ENCODE data around the gene BOD1. TPM values are rescaled to one million over a fixed set of nuclear protein-coding genes. Genes with fewer than 3 reads are reported as not detected.
A peak's percentile ranks its signal among the peaks of the same experiment; 100 is the strongest.

BOD1 gene
- 10 to 100 TPM; 50.8 to 64.4 (median 54.7) TPM for total RNA-seq

DNA sequence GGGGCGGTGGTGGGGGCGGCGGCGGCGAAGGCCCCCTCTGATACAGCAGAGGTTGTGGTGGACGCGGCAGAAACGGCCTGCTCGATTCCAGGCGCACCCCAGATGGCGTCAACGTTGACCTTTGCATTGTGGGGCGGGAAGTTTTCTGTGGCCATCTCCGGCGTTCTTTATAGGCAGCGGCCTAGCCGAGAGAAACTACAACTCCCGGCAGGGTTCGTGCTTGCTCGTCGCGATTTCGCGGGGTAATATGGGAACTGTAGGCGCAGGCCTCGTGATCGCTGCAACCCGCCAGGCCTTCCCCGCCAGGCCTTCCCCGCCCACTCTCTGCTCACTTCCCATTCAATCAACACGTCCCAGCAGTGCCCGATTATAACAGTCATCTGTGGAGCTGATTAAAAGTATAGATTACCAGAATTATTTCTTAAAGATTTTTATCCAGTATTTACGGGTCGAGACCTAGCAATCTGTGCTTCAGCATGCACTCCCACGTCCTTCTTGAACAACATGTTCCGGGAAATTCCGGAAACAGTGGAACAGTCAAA is at the start of gene BOD1:
Gene BOD1, minus strand, starts transcription at position 74 of the 542 bp plus-strand sequence. CDS start 214 bp downstream, outside the sequence.
- ATAC-seq: peak; percentile 98
- Histone ChIP-seq H3K4me1 (peaks cover 12 to 52% (median 17%) of the 10 kb centered on the region in 3 donors), H3K4me3 (peak within 1 kb of the TSS; percentile 94), H3K27ac (peak within 1 kb of the TSS; percentile 95 to 99 (median 96)), H3K9me3 (no peaks in the 10 kb centered on the region), H3K36me3 (peaks cover 0 to 22% of the 10 kb centered on the region in 2 donors), H3K27me3 (no peaks in the 10 kb centered on the region)
- 6% methylated on average over 12 to 23 of the region's 37 CpGs for WGBS, 2 donors (ENCODE audit: low coverage in 1 of 2)
- TF ChIP-seq POLR2AphosphoS5 (IDR thresholded peaks at IDR 0.05): peak; percentile 83
- TF ChIP-seq, protein P1, sequence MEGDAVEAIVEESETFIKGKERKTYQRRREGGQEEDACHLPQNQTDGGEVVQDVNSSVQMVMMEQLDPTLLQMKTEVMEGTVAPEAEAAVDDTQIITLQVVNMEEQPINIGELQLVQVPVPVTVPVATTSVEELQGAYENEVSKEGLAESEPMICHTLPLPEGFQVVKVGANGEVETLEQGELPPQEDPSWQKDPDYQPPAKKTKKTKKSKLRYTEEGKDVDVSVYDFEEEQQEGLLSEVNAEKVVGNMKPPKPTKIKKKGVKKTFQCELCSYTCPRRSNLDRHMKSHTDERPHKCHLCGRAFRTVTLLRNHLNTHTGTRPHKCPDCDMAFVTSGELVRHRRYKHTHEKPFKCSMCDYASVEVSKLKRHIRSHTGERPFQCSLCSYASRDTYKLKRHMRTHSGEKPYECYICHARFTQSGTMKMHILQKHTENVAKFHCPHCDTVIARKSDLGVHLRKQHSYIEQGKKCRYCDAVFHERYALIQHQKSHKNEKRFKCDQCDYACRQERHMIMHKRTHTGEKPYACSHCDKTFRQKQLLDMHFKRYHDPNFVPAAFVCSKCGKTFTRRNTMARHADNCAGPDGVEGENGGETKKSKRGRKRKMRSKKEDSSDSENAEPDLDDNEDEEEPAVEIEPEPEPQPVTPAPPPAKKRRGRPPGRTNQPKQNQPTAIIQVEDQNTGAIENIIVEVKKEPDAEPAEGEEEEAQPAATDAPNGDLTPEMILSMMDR (IDR thresholded peaks at IDR 0.05): peak in 1 of 4 experiments; percentile 6
- no peak for TF ChIP-seq EP300 (IDR thresholded peaks at IDR 0.05)

DNA sequence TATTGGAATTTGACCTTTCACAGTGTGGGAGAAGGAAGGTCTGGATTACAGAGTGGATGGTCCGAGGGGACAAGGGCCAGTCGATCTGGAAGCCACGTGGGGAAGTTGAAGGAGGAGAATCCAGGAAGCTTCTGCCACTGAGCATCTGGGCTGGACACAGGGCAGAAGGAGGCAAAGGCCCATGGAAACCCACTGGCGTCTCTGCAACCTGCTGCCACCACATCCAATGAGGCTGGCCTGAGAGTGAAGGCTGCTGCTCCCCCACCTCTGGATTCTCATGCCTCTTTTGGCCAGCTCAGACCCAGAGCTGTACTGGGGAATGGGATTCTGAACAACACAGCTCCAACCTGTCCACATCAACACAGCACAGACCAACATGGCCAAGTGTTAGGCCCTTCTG is 48.9 kb upstream of the BOD1 start:
- peaks cover 8% of the 10 kb centered on the region for H3K27me3 ChIP-seq
- ATAC-seq: no peak
- H3K27ac ChIP-seq: no peak overlapping the region
- no peak overlapping the region for H3K4me3 ChIP-seq
- H3K4me1 ChIP-seq: no peaks in the 10 kb centered on the region
- peaks cover 0 to 13% (median 0%) of the 10 kb centered on the region in 3 donors for H3K9me3 ChIP-seq
- H3K36me3 ChIP-seq: no peaks in the 10 kb centered on the region
- WGBS, 2 donors (ENCODE audit: low coverage in 1 of 2): 67 to 68% methylated on average over 1 to 4 of the region's 4 CpGs
- TF ChIP-seq POLR2A (IDR thresholded peaks at IDR 0.05): no peak
- TF ChIP-seq EP300 (IDR thresholded peaks at IDR 0.05): no peak
- TF ChIP-seq, protein P1 (IDR thresholded peaks at IDR 0.05): no peak
- TF ChIP-seq POLR2AphosphoS5 (IDR thresholded peaks at IDR 0.05): no peak

DNA sequence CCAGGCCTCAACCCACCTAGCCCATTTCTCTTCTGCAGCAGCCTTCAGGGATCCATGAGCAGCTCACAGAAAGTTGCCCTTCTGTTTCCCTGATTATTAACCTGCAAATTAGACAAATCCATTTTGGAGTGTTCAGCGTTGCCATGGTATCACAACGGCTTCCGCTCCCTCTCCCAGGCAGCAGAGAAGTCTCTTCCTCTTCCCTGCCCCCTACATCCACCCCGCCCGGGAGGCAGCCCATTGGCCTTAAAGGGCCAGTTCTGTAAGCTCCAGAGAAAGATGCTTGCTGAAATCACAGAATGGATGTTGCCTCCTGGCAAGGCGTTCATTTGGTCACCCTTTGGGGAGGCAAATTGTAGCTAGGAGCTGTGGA is 47.7 kb upstream of the BOD1 start:
- Histone ChIP-seq H3K4me1 (no peaks in the 10 kb centered on the region), H3K4me3 (no peak overlapping the region), H3K9me3 (peaks cover 0 to 20% (median 0%) of the 10 kb centered on the region in 3 donors), H3K27ac (no peak overlapping the region), H3K36me3 (no peaks in the 10 kb centered on the region), H3K27me3 (peaks cover 8% of the 10 kb centered on the region)
- 0 to 17% methylated on average over 1 of the region's 6 CpGs for WGBS, 2 donors (ENCODE audit: low coverage in 1 of 2)
- no peak for TF ChIP-seq POLR2AphosphoS5 (IDR thresholded peaks at IDR 0.05)
- TF ChIP-seq EP300 (IDR thresholded peaks at IDR 0.05): no peak
- TF ChIP-seq, protein P1 (IDR thresholded peaks at IDR 0.05): no peak
- TF ChIP-seq POLR2A (IDR thresholded peaks at IDR 0.05): no peak
- no peak for ATAC-seq

DNA sequence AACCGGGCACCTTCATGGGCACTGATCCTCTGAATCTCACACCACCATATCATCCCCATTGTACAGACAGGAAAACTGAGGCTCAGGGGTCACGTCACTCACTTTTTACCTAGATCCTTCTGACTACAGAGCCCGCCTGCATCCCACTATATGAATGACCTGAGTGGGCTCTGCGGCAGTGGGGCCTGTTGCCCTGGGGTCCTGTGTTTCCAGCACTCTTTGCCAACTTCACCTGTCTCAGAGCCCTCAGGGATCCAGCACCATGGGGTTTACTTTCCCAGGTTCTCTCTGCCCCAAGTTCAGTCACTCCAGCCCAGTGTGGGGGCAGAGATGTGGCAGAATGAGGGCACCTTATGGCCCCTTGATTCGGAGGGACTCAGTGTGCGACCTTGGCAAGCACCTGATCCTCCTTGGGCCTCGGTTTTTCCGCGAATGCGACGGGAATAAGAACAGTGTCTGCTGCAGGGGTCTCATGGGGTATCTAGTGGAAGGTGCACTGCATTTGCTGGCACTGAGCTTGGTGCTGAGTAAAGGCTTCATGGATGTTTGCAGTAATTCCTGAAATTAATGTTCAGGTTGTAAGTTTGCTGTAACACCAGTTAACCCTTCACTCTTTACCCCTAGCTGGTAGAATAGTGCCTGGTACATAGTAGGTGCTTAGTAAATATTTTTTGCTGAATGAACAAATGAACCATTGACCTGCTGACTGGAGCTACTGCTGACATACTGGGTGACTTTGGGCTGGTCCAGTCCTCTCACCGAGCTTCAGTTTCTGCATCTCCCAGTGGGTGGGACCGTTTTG is 47.1 kb upstream of the BOD1 start:
- H3K9me3 ChIP-seq: peaks cover 0 to 16% (median 0%) of the 10 kb centered on the region in 3 donors
- H3K4me3 ChIP-seq: no peak overlapping the region
- 69 to 83% methylated on average over 4 to 9 of the region's 13 CpGs for WGBS, 2 donors (ENCODE audit: low coverage in 1 of 2)
- peaks cover 8% of the 10 kb centered on the region for H3K27me3 ChIP-seq
- no peaks in the 10 kb centered on the region for H3K36me3 ChIP-seq
- TF ChIP-seq POLR2AphosphoS5 (IDR thresholded peaks at IDR 0.05): no peak
- TF ChIP-seq POLR2A (IDR thresholded peaks at IDR 0.05): no peak
- no peak for TF ChIP-seq EP300 (IDR thresholded peaks at IDR 0.05)
- TF ChIP-seq, protein P1 (IDR thresholded peaks at IDR 0.05): no peak
- no peak overlapping the region for H3K27ac ChIP-seq
- no peaks in the 10 kb centered on the region for H3K4me1 ChIP-seq
- ATAC-seq: no peak

Data from gastroesophageal sphincter (tissue), 4 donors.